ENCODE data around the gene TANGO2.

TANGO2 gene

DNA sequence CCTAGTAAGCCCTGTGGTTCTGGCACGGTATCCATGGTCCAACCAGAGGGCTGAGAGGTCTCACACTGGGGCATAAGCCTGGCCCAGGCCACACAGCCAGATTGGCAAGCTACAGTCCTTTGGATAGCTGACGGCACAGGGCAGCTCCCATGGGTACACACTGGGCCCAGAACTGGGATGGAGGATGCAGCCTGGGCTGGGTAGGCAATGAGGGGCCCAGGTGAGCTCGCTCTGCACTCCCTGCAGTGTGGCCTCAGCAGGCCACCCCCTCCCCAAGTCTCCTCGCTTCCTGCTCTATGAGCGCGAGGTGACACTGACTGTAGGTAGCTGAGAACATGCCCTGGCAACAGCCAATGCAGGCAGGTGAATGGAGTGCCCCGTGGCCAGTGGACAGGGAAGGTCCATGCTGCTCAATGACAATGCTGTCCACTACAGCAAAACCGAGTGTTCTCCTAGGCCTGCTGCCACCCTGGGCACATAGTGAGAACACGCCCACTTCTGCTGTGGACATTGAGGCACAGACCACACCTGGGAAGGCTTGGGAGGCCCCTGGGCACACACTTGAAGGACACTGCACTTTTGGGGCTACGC is 8.1 kb upstream of the TANGO2 start:
- DNase-seq (ENCODE audit: low read depth), result no peak

DNA sequence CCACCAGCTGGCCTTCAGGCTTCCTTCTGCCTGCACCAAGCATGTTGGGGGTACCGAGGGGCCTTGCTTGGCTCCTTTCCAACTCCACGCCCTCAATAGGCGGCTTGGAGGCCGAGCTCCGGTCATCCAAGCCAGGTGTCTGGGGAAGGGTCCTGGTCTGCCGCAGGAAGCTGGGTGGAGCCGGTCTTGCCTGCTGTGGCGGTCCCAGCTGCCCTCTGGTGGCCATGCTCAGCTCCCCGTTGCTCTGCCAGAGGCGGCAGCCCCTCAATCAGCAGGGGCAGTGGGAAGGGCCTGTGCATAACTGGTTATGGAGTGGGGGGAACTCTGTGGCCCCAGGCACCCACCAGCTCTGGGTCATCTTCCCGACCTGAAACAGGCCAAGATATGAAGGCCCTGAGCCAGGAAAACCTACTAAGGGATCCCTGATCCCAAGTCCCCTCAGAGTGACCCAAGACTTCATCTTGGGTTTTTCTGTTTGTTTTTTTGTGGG is 7.5 kb upstream of the TANGO2 start:
- no peak for DNase-seq (ENCODE audit: low read depth)

DNA sequence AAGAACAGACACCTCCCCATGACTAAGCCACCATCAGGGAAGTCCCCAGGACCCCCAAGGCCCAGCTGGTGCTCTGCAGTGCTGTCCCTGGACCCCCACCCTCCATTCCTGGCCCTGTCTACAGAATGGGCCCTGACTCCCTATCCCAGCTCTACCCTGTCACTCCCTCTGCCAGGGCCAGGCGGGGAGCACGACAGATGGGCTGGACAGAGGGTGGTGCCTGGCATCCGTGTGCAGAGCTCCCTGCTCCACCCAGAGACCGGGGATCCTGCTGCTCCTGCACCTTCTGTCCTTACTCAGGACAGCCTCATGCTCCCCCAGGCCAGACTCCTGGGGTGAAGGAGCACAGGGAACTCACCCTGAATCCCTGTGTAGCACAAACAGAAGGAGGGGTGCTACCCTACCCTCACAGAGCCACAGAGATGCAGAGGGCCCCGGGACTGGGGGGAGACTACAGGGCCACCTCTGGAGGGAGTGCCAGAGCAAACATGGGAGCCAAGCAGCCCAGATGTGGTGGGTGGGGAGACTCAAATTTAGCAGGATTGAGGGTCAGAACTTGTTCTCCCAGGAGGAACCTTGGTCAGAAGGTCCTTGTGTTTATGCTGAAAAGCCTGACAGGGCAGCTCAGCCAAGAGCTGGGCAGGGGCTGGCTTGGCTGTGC is 6.3 kb upstream of the TANGO2 start:
- no peak for DNase-seq (ENCODE audit: low read depth)

DNA sequence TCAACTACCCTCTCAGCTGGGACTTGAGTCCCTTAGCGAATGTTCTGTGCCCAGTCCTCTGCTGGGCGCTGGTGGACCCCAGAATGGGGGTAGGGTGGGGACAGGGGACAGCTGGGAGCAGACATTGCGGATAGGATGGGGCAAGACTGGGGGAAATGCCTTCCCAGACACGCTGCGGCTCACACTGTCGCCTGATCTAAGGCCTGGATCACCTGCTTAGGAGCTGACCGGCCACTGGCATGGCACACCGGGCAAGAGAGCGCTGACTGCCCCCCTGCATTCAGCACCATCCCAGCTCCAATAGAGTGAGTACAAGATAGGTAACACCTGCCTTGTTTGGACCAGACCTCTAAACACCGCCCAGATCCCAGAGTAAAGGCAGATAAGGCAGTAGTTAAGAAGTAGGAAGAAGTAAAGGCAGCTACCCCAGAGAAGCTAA is 5.7 kb upstream of the TANGO2 start:
- DNase-seq (ENCODE audit: low read depth), result no peak

DNA sequence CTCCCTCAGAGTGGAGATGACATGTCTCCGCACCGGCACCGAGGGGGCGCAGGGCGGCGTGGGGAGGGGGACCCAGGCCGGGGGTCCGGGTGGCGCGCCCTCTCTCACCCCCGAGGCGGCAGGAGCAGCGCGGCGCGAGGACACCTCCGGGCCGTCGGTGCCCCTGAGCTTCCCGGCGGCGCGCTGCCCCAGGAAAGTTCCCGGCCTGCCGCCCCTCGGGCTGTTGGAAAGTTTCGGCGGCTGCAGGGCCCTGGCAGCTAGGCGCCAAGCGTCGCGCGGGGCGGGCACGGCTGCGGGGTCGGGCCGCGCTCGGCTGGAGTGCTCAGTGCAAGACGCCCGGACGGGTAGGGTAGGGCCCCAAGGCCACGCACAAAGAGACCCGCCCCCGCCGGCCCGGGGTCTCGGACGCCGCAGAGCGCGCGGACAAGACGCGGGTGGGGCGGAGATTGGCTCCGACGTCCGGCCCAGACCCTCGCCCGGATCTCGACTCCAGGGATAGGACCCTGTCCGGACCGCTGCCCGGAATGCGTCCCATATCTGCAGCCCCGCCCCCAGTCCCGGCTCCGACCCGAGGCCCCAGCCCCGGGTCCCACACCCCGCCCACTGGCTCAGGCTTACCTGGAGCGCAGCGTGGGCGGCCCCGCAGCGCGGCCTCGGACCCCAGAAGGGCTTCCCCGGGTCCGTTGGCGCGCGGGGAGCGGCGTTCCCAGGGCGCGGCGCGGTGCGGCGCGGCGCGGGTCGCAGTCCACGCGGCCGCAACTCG is 4.8 kb upstream of the TANGO2 start:
- DNase-seq (ENCODE audit: low read depth), result no peak

DNA sequence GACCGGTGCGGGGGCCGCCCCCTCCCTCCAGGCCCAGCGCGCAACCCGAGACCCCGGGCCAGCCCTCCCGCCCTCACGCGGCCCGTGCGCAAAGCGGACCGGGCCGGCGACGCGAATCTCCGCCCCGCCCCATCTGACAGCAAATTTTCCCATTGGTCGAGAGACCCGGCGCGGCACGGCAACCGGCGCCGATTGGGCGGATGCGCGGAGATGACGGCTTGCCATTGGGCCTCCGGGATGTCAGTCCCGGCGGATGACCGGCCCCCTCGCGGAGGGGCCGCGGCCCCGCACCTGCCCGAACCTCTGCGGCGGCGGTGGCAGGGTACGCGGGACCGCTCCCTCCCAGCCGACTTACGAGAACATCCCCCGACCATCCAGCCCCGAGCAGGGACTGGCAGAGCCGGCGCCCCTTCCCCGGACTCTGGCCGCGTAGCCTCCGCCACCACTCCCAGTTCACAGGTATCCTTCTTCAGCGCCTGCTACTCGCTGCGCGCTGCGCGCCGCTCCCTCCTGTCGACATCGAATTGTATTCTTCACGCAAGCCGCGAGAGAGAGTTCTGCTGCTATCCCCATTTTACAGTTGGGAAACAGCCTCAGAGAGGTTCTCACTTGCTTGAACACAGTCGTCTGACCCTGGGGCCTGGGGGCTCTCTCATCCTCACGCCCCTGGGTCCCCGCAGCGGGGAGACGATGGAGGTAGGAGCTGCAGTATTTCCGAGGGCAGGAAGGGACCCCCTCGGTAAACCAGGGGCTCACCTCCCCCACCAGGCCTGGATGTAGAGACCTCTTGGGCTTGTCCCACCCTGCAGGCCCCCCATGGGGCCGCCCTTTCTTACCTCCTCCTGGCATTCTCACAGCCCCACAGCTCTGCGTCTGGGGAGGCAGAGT is 3.9 kb upstream of the TANGO2 start, which contains the start of gene ARVCF:
Gene ARVCF, minus strand, starts transcription at position 90 of the 888 bp plus-strand sequence. CDS start 26,029 bp downstream, outside the sequence.
- DNase-seq (ENCODE audit: low read depth), result no peak

DNA sequence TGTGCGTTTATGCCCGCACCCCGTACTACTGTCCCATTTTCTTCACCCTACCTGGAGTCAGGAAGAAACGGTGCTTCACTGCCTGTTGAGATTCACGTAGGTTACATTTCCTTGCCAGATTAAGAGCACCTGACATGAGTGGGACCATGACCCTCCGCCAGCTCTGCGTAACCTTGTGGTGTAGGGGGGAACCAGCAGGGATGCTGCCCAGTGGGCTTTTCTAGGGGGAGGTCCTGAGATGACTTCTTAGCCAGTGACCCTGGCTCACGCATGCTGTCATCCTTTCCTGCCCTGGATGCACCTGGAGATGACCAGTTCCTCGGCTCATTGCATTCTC is 3.3 kb upstream of the TANGO2 start:
- no peak for DNase-seq (ENCODE audit: low read depth)

DNA sequence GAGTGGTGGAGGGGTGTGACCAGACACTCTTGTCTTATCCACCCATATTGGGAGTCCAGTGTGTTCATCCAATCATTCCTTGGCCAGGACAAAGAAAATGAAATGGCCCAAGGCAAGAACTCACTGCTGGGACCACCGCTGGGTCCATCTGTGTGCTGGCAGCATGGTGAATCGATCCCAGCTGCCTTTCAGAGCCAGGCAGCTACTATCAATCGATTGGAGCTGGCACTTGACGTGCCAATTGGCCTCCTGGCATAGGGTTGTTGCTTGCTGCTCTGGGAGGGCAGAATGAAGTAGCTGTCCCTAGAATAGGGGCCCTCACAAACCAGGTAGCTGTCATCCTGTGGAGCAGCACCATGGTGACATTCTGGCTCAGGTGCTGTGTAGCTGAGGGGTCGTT is 2.9 kb upstream of the TANGO2 start:
- DNase-seq (ENCODE audit: low read depth), result no peak

DNA sequence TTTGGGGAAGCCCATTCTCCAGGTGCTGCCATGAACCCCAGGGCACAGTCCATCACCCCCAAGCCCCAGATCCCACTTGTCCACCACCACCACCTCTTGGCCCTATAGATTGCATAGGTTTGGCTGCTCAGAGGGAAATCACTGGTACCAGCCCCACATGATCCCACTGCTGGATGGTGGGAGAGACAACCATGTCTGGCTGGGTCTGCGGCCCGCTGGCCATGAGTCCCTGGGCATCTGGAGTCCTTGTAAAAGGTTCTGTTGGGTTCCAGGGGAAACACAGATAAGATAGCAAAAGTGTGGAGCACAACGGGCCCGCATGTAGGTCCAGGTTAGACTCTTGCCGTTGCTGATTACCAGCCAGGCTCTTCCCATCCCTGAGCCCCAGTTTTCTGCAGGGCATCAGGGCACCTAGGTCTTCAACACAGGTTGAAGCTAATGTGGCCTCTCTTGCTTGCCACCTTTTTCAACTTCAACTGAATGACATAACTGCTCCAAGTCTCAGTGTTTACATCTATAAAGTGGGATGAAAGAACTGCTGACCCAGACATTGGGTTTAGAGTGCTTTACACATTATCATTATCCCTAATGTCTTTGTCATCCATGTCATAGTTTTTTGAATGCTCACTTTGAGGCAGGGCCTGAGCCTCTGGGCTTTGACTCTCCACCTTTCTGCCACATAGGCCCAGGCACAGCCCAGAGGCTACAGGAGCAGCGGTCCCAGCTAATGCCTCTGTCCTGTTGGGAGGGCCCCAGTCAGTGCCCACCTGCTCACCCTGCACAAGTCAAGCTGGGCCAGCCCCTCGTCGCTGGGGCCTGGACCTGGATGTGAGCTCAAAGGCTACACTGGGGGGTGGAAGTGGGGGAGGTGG is 1.0 kb upstream of the TANGO2 start:
- DNase-seq (ENCODE audit: low read depth), result no peak

DNA sequence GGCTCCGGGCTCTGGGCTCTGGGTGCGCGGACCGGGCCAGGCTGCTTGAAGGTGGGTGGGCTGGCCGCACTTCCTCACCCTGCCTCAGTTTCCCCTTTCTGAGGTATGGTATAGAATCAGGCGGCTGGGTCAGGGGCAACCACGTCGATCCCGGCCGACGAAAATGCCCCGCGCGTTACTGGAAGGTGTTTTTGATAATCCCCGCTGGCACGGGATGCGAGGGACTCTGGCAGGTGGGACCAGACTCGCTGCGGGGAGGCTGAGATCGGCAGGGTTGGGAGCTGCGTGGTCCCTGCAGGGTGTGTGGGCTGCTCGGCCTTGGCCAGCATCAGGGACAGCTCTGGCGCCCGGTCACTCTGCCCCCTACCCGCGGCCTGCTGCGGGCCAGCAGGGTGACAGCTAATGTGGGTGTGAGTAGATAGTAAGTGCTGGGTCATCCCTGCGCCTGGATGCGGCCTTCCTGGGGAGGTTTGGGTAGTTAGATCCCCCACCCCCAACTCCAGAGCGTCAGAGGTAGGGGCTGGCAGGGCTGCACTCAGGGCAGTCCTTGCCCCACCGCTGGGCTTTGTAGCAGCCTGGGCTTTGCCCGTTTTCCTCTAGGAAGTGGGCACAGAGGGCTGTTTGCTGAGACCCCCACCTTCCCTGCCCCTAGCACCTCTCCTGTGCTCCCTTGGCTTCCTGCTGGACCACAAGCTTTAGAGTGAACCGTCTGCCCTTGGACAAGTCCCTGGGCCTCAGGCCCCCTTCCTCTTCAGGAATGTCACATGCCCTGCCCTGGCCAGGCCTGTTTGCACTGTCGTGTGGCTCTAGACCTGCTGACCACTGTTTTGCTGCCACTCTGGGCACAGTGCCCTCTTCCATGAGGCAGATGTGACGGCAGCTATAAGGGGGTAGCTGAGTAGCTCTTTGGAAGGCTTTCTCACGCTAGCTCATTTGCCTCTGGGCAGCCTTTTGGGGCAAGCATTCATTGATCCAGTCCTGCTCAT is 579 bp downstream of the TANGO2 start:
- no peak for DNase-seq (ENCODE audit: low read depth)

DNA sequence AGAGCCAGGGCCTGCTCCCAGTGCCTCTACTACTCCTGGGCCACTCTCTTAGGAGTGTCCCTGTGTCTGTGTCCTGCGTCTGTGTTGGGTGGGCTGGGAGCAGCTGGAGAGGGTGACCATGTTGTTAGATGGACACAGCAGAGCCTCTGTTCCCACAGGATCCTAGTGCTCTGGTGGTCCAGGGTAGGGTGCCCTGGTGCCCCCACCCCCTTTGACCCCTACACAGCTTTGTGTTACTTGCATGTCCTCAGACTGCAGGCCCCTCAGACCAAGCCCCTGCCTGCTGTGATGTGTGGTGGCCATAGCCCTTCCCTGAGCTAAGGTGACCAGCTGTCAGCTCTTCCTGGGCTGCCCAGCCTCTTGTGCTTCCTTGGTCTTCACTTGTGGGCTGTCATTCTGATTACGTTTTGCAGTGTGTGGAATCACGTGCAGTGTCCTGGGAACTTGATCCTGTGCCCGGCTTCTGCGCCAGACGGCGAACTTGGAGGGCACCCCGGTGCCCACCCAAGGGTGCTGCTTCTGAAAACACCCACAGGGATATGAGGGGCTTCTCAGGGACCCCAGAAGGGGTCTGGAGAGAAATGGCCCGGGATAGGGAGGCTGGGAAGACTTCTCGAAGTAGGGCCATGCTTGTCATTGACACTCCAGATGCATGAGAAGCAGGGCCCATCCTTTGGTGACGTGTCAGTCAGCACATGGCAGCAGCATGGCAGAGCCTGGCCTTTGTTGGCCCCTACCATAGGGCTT is 1.5 kb downstream of the TANGO2 start:
- no peak for DNase-seq (ENCODE audit: low read depth)

DNA sequence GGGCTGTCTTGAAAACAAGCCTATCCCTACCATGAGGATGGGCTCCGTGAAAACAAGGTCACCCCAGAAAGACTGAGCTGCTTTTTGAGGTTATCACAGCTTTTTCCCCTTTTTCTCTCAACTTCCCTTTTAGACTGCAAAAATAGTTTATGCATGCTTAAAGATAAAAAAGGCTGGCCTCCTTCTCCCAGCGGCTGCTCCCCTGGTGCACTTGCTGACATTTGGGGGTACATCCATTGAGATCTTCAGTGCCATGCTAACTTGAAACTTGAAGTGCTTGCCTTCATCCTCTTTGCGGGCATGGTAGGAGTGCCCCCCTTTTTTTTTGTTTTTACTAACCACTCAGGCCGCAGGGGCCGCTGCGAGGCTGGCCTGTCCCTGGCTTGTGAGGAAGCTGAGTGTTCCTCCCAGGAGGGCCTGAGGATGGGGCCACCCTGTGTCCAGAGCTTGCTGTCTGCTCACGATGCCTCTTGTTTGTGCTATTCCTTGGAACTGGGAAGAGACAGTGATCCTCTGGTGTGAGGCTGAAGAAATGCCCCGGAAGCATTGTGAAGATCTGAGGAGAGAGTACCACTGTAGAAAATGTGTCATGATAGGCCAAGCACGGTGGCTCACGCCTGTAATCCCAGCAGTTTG is 2.2 kb downstream of the TANGO2 start:
- DNase-seq (ENCODE audit: low read depth), result no peak

DNA sequence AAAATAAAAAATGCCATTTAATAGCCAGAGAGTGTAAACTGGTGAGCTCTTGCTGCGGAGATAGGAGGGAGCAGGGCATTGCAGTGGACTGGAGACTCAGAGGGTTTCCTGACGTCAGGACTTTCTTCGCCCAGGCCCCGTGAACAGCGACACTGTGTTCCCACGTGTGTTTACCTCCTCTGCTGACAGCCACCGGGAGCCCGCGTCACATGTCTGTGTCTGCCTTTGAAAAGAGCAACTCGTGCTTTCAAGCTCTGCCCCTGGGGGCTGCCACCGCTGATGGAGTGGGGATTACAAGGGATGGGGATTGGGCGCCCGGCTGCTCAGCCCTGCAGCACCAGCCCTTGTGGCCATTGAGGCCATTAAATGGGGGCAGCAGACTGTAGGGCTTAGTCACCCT is 3.3 kb downstream of the TANGO2 start:
- DNase-seq (ENCODE audit: low read depth), result no peak

DNA sequence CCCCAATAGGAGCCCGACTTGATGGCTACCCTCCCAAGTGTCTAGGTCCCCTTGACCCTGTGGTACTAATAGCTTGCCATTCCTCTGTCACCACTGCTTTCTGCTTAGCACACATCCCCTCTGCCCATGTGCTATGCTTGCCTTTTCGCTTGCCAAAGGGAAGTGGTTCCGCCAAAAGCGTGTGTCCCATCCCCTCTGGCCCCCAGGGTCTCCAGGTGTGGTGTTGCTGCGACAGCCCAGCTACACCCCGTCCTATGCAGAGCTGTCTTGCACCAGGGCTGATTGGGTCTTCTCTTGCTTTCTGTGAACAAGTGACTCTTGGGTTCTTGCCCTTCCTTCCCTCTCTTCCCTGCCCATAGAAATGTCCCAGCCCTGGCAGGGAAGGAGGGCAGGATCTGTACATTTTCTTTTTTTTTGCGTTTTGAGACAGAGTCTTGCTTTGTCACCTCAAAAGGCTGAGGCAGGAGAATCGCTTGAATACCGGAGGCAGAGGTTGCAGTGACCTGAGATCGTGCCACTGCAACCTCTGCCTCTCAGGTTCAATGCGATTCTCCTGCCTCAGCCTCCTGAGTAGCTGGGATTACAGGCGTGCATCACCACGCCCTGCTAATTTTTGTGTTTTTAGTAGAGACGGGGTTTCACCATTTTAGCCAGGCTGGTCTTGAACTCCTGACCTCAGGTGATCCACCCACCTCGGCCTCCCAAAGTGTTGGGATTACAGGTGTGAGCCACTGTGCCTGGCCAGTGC is 3.9 kb downstream of the TANGO2 start:
- no peak for DNase-seq (ENCODE audit: low read depth)

DNA sequence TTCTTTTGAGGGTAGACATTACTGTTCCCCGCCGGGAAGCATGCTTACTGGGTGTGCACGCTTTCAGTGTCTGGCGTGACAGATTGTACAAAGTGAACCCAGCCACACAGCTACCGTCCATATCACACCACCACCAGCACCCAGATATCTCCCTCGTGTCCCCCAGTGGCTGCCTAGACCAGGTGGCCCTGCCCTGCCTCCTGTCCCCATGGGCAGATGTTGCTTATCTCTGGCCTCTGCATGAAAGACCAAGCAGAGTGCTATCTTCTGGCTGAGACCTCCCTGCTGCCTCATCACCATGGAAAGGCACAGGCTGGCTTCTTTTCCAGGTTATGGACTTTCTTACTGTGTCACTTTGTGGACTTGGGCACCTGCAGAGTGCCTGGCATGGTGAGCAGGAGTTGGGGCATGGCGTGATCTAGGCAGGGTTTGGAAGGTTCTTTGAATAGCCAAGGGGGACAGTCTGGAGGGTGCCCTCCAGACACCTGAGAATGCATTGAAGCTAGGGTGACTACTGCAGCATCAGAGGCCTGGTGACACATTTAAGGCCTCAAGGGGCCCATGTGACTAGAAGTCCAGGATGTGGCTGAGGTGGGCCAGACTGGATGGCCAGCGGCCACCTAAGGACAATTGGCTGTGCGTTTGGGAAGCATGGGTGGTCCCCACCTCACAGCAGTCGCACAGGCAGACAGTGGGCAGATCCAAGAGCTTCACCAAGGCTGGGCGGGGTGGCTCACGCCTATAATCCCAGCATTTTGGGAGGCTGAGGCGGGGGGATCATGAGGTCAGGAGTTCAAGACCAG is 4.7 kb downstream of the TANGO2 start:
- DNase-seq (ENCODE audit: low read depth), result no peak

DNA sequence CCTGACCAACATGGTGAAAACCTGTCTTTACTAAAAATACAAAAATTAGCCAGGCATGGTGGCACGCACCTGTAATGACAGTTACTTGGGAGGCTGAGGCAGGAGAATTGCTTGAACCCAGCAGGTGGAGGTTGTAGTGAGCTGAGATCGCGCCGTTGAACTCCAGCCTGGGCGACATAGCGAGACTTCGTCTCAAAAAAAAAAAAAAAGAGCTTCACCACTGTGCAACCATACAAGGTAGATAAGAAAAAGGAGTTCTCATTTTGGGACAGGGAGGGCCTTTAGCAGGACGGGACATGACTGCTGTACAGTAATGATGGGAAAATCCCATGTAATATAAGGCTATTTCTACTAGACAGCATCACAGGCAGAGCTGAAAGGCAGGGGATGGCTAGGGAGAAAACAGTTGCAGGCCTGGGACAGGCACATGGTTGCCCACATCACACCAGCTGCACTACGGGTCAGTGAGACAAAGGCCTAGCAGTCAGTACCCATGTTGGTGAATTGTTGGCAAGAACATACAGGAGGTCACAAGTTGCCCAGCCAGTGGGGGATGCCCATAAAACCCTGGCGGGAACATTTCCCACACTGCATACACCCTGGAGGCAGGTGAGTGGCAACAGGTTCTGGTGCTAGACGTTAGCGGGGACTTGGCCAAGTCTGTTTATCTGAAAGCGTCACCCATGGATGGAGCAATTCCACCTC is 5.4 kb downstream of the TANGO2 start:
- no peak for DNase-seq (ENCODE audit: low read depth)

All from non-pigmented ciliary epithelial cell (primary cell).